H7 (cell line): ENCODE data around the gene EML1. TPM values are rescaled to one million over a fixed set of nuclear protein-coding genes. Genes with fewer than 3 reads are reported as not detected.

Experiments used
- DNase-seq: peaks from one replicate; pipeline ENCODE4 v3.0.0; 2012
- H3K27me3 ChIP-seq: 2 replicates; pipeline ENCODE4 v1.6.0; 2011; ENCODE audit warnings: mild to moderate bottlenecking, low read length; ENCODE audit not compliant: control insufficient read depth, insufficient read depth
- H3K36me3 ChIP-seq: replicated peaks from 2 replicates; pipeline ENCODE4 v1.5.1; 2011; ENCODE audit warnings: low read length; ENCODE audit not compliant: control insufficient read depth, insufficient read depth
- H3K4me3 ChIP-seq: 2 replicates; pipeline ENCODE4 v1.5.1; 2011; ENCODE audit warnings: low read depth, mild to moderate bottlenecking, control low read depth, low read length, moderate library complexity; ENCODE audit not compliant: insufficient read depth
- total RNA-seq: library from RNA; depleted of rRNA; stranded (reverse); fragments of >200 nt; shearing (Covaris generic); gene quantifications from 2 replicates; pipeline ENCODE4 v1.2.3, GENCODE V29; 2014

EML1 gene
- total RNA-seq, 1 experiment from 2014 or later, result 19.1 TPM

- Histone ChIP-seq H3K36me3 (no peaks in the 10 kb centered on the region), H3K27me3 (no peaks in the 10 kb centered on the region), H3K4me3 (no peak overlapping the region)
- DNase-seq, result no peak
These were observed 19.7 kb downstream of the EML1 start for GRCh38 chr14:99812892-99813291.

- no peaks in the 10 kb centered on the region for H3K36me3 ChIP-seq
- H3K27me3 ChIP-seq, result no peaks in the 10 kb centered on the region
- no peak for DNase-seq
- no peak overlapping the region for H3K4me3 ChIP-seq
These were observed 22.5 kb downstream of the EML1 start for GRCh38 chr14:99815696-99816095.

GRCh38 chr14:99816217-99816616 is 23.0 kb downstream of the EML1 start:
- no peak overlapping the region for H3K4me3 ChIP-seq
- no peak for DNase-seq
- no peaks in the 10 kb centered on the region for H3K27me3 ChIP-seq
- no peaks in the 10 kb centered on the region for H3K36me3 ChIP-seq

- DNase-seq, result no peak
- no peak overlapping the region for H3K4me3 ChIP-seq
- no peaks in the 10 kb centered on the region for H3K27me3 ChIP-seq
- H3K36me3 ChIP-seq, result no peaks in the 10 kb centered on the region
These were observed 23.4 kb downstream of the EML1 start for GRCh38 chr14:99816642-99817041.

GRCh38 chr14:99817331-99817730 is 24.1 kb downstream of the EML1 start:
- Histone ChIP-seq H3K4me3 (no peak overlapping the region), H3K27me3 (no peaks in the 10 kb centered on the region), H3K36me3 (no peaks in the 10 kb centered on the region)
- no peak for DNase-seq

- no peak overlapping the region for H3K4me3 ChIP-seq
- H3K27me3 ChIP-seq, result no peaks in the 10 kb centered on the region
- DNase-seq, result no peak
- H3K36me3 ChIP-seq, result no peaks in the 10 kb centered on the region
These were observed 25.4 kb downstream of the EML1 start for GRCh38 chr14:99818503-99819036.

GRCh38 chr14:99819514-99819913 is 26.3 kb downstream of the EML1 start:
- Histone ChIP-seq H3K4me3 (no peak overlapping the region), H3K36me3 (no peaks in the 10 kb centered on the region), H3K27me3 (no peaks in the 10 kb centered on the region)
- DNase-seq, result peak; percentile 82

- H3K36me3 ChIP-seq, result no peaks in the 10 kb centered on the region
- DNase-seq, result no peak
- H3K4me3 ChIP-seq, result no peak overlapping the region
- H3K27me3 ChIP-seq, result no peaks in the 10 kb centered on the region
These were observed 27.6 kb downstream of the EML1 start for GRCh38 chr14:99820702-99821331.

- Histone ChIP-seq H3K4me3 (no peak overlapping the region), H3K36me3 (no peaks in the 10 kb centered on the region), H3K27me3 (no peaks in the 10 kb centered on the region)
- DNase-seq, result no peak
These were observed 28.6 kb downstream of the EML1 start for GRCh38 chr14:99821519-99822508.

- H3K36me3 ChIP-seq, result no peaks in the 10 kb centered on the region
- no peak overlapping the region for H3K4me3 ChIP-seq
- no peaks in the 10 kb centered on the region for H3K27me3 ChIP-seq
- DNase-seq, result no peak
These were observed 29.7 kb downstream of the EML1 start for GRCh38 chr14:99822800-99823455.

- Histone ChIP-seq H3K4me3 (no peak overlapping the region), H3K36me3 (no peaks in the 10 kb centered on the region), H3K27me3 (no peaks in the 10 kb centered on the region)
- DNase-seq, result no peak
These were observed 31.6 kb downstream of the EML1 start for GRCh38 chr14:99824776-99825175.

GRCh38 chr14:99829450-99829849 is 36.2 kb downstream of the EML1 start:
- Histone ChIP-seq H3K36me3 (no peaks in the 10 kb centered on the region), H3K27me3 (no peaks in the 10 kb centered on the region), H3K4me3 (no peak overlapping the region)
- no peak for DNase-seq

GRCh38 chr14:99831303-99831702 is 38.1 kb downstream of the EML1 start:
- Histone ChIP-seq H3K27me3 (no peaks in the 10 kb centered on the region), H3K36me3 (no peaks in the 10 kb centered on the region), H3K4me3 (no peak overlapping the region)
- no peak for DNase-seq

GRCh38 chr14:99831903-99832685 is 38.9 kb downstream of the EML1 start:
- DNase-seq, result no peak
- Histone ChIP-seq H3K27me3 (no peaks in the 10 kb centered on the region), H3K4me3 (no peak overlapping the region), H3K36me3 (no peaks in the 10 kb centered on the region)
